ENCODE measurements around the gene TRNP1.
"Not testable (repeated sequence)": the region's sequence is repeated elsewhere in the genome, so short reads cannot be mapped to it uniquely, and the experiment has no call there.

TRNP1 gene

DNA sequence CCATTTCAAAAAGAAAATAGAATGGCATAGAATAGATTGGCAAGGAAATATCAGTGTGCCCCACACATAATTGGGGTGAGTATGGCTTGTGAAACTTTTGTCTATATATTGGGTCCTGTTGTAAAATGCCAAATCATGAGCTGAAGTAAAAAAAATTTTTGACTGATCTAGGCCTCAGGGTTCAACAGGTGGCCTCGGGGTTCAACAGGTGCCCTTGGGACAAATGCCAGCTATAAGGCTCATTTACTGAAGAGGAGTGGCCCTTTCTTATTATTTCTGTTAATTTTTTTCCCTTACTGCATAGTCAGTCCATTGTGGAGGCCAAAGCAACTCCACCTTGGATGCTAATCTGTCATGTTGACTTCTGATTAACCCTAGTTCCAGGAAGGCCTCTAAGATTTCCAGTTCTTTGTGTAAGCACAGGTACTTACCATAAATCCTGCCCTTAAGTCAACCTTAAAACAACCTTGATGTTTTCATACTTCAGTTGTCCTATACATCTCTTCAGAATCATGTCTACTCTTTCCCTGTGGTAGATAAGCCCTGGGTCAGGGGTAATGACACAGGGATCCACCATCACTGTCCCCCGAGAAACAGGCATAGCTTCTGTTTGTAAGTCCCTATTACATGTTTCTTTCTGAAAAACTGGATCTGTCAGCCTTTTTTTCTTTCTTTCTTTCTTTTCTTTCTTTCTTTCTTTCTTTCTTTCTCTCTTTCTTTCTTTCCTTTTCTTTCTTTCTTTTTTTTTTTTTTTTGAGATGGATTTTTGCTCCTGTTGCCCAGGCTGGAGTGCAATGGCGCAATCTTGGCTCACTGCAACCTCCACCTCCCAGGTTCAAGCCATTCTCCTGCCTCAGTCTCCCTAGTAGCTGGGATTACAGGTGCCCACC is 16.6 kb upstream of the TRNP1 start:
- no peak for DNase-seq

GRCh38 chr1:26978901-26979300 is 14.6 kb upstream of the TRNP1 start:
- no peak for DNase-seq

DNA sequence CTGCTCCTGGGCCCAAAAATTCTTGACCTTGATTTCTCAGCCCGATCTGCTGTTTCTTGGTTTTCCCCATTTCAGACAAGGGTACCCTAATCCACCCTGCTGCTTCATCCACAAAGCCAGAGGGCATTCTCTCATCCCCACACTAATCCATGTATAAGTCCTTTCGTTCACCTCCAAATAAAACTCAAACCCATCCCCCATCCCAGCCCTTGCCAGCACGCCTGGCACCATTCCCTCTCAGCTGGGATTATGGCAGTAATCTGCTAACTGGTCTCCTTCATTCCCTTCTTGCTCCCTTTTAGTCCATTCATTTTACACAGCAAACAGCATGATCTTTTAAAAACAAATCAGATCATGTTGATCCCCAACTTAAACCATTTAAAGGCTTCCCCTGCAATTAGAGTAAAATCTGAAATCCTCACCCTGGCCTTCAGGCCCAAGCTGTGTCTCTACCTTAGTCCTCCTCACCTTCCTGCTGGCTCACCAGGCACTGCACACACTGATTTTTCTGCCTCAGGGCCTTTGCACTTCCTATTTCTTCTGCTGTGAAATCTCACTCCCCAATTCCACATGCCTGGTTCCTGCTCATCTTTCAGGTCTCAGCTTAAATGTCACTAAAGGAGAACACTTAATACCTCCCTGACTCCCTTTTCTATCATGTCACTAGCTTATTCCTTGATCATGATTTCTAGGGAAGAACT is 12.2 kb upstream of the TRNP1 start:
- no peak for DNase-seq

- no peak for DNase-seq
These were observed 9.6 kb upstream of the TRNP1 start for GRCh38 chr1:26983863-26984262.

- DNase-seq, result no peak
These were observed 9.2 kb upstream of the TRNP1 start for GRCh38 chr1:26984291-26984690.

GRCh38 chr1:26986658-26987057 is 6.8 kb upstream of the TRNP1 start:
- DNase-seq, result no peak

DNA sequence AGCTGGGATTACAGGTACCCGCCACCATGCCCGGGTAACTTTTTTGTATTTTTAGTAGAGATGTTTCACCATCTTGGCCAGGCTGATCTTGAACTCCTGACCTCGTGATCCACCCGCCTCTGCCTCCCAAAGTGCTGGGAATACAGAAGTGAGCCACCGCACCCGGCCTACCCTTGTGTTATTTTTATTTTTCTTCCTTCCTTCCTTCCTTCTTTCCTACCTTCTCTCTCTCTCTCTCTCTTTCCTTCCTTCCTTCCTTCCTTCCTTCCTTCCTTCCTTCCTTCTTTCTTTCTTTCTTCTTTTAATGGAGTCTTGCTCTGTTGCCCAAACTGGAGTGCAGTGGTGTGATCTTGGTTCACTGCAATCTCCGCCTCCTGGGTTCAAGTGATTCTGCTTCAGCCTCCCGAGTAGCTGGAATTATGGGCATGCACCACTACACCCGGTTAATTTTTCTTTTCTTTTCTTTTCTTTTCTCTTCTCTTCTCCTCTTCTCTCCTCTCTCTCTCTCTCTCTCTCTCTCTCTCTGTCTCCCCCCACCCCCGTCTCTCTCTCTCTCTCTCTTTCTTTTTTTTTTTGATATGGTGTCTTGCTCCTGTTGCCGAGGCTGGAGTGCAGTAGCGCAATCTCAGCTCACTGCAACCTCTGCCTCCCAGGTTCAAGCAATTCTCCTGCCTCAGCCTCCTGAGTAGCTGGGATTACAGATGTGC is 3.9 kb upstream of the TRNP1 start:
- not testable (repeated sequence) for DNase-seq

DNA sequence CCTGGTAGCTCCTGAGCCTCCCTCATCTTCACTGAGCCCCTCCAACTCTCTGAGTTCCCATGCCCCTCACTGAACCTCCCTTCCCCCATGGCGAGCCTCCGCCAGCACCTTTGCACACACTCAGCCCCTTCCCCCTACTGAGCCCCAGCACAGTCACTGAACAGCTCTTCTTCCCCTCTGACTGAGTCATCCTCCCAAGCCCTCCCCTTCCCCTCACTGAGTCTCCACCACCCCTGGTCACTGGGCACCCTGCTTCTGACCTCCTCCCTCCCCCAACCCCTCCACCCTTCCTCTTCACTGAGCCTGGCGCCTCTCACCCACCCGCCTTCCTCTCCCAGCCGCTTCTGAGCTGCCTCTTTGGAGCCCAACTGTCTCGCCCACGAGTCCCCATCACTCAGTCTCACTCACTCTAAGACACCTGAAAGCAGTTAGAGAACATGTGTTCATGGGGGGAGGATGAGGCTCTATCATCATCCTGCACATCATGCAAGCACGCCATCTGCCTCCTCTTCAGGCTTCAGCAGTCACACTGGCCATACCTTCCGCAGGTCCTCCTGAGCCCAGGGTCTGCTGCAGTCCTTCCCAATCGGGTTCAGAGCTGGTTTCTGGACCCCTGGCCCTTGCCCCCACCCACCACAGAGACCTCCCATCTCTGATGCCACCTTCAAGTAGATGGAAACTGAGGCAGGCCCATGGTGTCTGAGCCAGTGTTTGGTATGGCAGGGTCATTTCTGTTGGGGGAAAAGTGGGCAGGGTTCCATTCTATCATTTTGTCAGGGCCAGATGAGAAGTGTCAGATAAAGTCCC is 2.0 kb upstream of the TRNP1 start:
- peak; percentile 40 for DNase-seq

- DNase-seq, result peak; percentile 43
These were observed 711 bp downstream of the TRNP1 start for GRCh38 chr1:26994020-26994786.

GRCh38 chr1:26994787-26995517 is 1.5 kb downstream of the TRNP1 start:
- no peak for DNase-seq

DNA sequence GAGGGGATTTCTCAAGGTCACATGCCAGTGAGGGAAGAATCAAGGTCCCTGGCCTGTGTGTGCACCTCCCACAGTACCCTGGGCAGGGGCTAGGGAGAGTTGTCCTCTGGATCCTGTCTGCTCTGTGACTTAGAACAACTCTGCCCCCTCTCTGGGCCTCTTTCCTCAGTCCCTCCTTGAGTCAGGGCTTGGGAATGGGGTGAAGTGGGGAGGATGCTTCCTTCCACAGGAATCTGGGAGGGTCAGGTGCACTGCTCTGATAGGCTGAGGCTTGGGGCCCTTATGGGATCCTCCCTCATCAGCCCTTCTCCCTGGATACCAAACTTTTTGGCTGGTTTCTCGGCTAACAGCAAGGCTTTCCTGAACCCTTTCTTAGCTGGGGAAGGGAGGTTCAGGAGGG is 2.5 kb downstream of the TRNP1 start:
- DNase-seq, result no peak

- no peak for DNase-seq
These were observed 3.2 kb downstream of the TRNP1 start for GRCh38 chr1:26996665-26997064.

DNA sequence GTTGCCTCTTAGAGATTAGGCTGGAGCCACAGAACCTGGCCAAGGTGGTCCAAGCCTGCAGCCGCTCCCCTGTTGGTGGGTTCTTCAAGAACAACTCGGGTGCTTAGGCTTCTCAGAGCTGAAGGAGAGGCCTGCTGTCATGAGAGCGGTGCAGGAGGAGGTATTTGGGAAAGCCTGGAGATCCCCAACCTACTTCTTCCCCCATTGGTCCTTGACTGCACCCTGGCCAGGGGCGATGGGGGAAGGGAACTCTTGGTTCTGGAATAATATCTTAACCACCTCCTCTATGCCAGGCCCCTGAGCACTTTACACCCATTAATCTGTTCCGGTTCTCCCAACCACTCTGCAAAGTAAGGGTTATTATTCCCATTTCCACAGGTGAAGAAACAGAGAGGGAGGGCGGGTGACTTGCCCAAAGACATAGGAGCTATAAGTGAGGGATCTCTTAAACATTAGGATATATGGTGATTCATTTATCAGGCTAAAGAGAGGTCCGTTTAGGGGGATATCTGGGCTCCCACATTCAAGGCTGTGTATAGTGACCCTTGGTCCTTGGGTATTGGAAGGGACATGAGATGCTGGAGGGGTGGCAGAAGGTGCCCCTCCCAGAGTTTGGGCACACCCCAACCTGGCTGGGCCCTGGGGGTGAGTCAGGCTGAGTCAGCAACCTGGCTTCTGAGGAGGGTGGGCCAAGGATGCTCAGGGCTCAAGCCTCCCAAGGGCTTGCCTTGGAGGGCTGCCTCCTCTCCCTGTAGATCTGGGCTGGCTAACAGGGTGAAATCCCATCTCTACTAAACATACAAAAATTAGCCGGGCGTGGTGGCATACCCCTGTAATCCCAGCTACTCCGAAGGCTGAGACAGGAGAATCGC is 5.2 kb downstream of the TRNP1 start:
- no peak for DNase-seq

GRCh38 chr1:26999440-26999987 is 6.0 kb downstream of the TRNP1 start:
- no peak for DNase-seq

DNA sequence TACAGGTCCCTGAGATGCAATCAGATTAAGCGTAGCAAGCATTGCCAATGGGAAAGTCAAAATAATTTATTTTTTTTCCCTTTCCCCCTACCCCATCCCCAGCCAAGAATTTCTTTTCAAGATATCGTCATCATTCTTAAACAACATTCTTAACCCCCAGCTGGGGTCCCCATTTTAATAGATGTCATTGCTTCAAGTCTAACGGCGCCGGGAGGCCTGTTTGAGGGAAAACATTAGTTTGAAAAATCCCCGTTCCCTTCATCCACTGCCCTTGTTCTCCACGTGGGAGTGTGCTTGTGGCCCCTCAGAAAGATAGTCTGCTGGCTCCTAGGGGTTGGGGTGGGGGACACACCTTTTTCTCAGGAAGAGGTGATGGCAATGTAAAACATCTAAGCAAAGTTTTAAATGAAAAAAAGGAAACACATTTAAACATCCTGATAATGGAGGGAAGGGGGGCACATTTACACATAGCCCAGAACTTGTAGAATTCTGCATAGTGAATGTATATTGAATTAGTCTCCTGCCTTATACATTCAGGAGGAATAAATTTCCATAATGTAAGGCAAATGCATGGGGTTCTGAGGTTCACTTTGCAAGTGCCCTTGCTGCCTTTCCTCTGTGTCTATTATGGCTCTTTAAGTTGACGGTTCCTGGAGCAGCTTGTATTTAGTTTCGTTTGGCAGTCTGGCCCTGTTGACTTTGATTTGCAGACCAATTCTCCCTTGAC is 6.8 kb downstream of the TRNP1 start:
- DNase-seq, result no peak

- no peak for DNase-seq
These were observed 7.4 kb downstream of the TRNP1 start for GRCh38 chr1:27000817-27001460.

GRCh38 chr1:27001570-27002360 is 8.3 kb downstream of the TRNP1 start:
- no peak for DNase-seq
